SIG-M5 treated with dmso at 0.1 percent for 504 hours (cell line): Measurements from ENCODE around the gene PAFAH1B2.
A peak's percentile ranks its signal among the peaks of the same experiment; 100 is the strongest.
"Not testable (repeated sequence)": the region's sequence is repeated elsewhere in the genome, so short reads cannot be mapped to it uniquely, and the experiment has no call there.

Experiments
- DNase-seq: peaks from one replicate; lab custom pipeline; 2025; ENCODE audit not compliant: unreplicated experiment; lab: John Stamatoyannopoulos, UW

PAFAH1B2 gene

DNA sequence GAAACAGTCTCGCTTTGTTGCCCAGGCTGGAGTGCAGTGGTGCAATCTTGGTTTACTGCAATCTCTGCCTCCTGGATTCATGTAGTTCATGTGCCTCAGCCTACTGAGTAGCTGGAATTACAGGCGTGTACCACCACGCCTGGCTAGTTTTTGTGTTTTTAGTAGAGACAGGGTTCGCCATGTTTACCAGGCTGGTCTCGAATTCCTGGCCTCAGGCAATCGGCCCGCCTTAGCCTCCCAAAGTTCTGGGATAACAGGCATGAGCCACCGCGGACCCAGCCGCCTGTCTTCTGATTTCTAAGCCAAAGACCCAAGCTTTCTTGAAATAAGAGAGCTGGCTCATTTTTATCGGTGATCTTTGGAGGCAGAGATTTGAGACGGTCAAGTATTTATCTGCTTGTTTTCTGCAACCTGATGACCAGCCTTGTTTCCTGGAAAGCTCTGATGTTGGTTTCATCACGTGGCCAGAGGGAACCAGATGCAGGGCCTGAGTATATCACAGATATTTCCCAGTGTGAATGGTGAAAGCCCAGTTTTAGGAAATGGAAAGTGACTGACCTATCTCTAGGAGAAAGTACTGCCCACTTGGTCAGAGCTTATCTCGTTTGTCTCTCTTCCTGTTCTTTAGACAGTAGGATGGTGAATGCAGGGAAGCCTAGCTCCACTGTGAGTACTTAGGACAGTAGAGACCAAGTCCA, 28.8 kb downstream of the PAFAH1B2 start:
- no peak for DNase-seq

DNA sequence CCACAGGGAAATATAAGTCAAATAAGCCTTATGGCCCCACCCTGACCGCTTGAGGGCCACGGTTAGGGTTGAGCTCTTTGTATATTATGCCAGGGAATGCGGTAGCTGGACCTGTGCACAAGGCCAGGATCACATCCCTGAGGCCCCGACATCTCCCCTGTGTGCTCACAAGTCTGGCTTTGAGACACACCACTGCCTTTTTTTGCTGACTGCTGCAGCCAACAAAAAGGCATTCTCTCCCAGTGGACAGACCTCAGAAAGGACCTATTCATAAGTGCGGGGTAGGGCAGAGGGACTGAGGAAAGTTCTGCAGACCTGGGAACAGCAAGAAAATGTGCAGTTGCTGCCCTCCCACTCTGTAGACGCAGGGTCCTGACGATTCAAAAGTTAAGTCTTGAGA, 31.0 kb downstream of the PAFAH1B2 start:
- DNase-seq, result no peak

DNA sequence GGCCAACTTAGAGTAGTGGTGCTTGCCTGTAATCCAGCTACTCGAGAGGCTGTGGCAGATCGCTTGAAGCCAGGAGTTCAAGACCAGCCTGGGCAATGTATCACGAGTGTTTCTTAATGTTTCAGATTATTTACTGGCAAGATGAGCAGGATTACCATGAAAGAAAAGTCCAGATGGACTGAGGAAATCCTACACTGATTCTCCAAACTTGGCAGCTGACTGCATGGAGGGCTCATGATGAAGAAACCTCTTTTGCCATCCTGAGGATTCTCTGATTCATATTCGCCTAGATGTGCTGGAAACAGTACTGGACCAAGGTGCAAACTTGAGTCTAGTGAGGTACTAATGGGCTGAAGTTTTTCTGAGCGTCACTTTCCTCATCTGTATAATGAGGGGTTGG, 31.7 kb downstream of the PAFAH1B2 start:
- no peak for DNase-seq

DNA sequence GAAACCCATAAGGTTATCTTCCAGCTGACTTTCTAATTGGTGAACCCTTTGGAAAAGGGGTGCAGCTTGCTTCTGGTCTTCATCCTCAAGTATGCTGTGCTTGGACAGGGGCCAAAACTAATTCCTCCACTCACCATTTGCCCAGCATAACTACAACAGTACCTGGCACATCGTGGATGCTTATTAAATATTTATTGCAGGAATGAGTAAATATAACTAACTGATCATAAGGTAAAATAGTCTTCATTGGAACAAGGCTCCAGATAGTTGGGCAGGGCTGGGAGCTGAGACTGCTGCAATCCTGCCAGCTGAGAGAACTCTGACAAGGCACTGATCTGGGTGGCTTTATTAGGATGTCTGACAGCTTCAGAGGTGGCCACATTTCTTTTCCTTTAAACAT, 32.1 kb downstream of the PAFAH1B2 start:
- no peak for DNase-seq

- DNase-seq, result no peak
Observed at GRCh38 chr11:117177534-117178209, 33.6 kb downstream of the PAFAH1B2 start.

- DNase-seq, result peak; percentile 84
Observed at GRCh38 chr11:117178210-117179034, 34.3 kb downstream of the PAFAH1B2 start, which contains the start of gene SIDT2. SIDT2 (plus strand) TSS chr11:117178743; CDS start chr11:117179264, 521 bp downstream.

GRCh38 chr11:117179048-117179999, 35.2 kb downstream of the PAFAH1B2 start:
- peak; percentile 18 for DNase-seq

GRCh38 chr11:117180020-117180419, 35.9 kb downstream of the PAFAH1B2 start:
- DNase-seq, result no peak

DNA sequence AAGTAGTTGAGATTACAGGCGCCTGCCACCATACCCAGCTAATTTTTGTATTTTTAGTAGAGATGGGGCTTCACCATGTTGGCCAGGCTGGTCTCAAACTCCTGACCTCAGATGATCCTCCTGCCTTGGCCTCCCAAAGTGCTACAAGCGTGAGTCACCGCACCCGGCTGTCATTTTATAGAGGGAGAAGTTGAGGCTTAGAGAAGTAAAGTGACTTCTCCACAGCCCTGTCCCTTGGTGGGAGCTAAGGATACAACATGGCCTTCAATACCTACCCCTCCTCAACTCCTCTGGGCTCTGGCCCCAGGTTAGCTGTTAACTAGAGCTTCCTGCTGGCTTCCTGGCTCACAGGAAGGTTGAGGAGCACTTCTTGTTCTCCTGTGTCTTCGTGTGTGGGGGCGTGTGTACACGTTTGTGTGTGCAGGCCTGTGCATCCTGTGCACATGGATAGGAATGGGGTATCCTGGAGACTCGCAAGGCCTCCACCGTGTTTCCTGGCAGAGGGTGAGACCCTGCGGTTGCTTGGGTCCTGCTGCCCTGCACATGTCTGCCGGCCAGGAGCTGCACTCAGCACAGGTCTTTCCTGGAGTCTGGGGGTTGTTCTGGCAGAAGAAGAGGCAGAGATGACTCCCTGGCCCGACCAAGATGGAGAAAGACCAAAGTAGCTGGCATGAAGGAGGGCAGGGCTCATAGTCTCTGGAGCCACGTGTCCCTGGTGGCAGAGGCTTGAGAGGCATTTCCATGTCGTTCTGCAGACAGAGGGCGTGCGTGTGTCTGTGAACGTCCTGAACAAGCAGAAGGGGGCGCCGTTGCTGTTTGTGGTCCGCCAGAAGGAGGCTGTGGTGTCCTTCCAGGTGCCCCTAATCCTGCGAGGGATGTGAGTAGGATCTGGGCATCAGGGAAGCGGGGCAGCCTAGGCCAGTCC, 36.8 kb downstream of the PAFAH1B2 start:
- DNase-seq, result peak; percentile 79

DNA sequence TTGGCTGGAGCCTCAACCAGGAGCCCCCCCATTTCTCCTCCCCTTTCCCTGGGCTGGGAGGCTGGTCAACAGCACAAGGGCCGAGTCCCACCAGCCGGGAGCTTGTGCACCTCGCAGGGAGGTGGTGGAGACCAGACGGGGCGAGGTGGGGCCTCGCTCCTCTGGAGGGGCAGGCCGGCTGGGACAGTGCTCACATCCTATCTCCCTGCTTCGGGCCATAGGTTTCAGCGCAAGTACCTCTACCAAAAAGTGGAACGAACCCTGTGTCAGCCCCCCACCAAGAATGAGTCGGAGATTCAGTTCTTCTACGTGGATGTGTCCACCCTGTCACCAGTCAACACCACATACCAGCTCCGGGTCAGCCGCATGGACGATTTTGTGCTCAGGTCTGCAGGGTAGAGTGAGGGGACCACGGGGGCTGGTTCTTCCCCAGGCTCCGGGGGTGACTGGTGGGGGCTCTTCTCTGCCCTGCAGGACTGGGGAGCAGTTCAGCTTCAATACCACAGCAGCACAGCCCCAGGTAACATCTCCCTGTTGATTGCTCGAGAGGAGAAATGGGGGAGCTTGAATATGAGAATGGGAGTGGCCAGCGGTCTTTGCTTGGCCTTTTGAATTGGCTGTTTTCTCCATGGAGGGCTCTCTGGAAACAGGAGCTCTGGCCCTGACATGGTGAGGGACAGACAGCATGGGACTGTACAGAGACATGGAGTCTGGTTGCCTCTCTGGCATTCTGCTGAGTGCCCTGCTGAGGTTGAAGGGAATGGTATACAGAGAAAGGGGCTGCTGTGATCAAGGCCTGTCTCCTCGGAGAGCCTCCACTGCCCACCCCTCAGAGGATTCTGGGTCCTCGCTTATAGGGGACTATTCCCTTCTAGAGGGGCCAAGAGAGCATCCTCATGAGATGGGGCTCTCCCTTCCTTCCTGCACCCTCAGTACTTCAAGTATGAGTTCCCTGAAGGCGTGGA, 37.8 kb downstream of the PAFAH1B2 start:
- no peak for DNase-seq

GRCh38 chr11:117182551-117182935, 38.5 kb downstream of the PAFAH1B2 start:
- no peak for DNase-seq

GRCh38 chr11:117183178-117183577, 39.1 kb downstream of the PAFAH1B2 start:
- not testable (repeated sequence) for DNase-seq

DNA sequence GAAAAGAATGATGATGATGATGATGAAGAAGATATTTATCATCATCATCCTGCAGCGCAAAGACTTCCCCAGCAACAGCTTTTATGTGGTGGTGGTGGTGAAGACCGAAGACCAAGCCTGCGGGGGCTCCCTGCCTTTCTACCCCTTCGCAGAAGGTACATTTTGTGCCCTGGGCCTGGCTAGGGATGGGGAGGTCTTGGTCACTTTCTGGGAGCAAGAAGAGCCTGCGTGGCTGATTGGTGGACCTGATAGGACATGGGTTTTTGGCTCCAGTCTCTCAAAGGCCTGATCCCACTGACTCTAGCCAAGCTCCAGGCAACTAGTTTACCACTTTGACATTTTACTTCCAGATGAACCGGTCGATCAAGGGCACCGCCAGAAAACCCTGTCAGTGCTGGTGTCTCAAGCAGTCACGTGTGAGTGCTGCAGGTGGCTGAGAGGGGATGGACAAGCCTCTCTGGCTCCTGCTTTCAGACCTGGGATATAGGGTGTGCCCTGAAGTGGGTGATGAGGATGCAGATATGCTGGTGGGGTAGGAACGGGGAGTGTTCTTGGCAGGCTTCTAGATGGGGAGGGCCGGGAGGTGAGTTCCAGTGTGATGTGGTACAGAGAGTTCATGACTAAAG, 39.8 kb downstream of the PAFAH1B2 start:
- peak; percentile 15 for DNase-seq

DNA sequence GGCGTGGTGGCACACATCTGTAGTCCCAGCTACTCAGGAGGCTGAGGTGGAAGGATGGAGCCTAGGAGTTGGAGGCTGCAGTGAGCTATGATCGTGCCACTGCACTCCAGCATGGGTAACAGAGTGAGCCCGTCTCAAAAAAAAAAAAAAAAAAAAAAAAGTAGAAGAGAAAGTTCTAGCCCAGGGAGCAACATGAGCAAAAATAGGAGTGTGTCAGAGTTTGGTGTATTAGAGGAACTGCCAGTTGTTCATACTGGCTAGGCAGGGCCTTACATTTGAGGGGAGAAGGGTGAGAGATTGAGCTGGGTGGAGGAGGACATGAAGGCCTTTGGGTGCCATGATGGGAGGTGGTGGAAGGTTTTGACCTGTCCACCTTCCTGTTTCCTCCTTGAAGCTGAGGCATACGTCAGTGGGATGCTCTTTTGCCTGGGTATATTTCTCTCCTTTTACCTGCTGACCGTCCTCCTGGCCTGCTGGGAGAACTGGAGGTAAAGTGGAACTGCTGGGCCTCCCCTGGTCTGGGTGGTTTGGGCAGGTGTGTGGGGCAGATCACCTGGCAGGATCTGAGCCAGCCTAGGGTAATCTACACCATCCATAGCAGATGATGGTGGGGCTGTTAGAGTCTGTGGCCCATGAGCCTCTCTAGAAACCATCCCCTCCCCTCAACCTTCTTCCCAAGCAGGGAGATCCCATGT, 41.8 kb downstream of the PAFAH1B2 start:
- DNase-seq, result peak; percentile 61

DNA sequence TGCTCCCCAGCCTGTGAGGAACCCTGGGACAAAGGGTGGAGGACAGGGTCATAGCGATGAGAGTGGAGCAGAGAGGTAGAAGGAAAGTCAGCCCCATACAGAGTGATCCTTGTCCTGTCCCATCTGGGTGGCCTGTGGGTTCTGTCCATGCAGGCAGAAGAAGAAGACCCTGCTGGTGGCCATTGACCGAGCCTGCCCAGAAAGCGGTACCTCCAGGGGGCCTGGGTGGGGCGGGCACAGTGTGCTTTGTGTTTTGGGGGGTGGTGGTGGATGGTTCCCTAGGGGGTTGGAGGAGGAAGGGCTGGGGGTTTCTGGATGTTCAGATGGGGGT, 42.3 kb downstream of the PAFAH1B2 start:
- no peak for DNase-seq

DNA sequence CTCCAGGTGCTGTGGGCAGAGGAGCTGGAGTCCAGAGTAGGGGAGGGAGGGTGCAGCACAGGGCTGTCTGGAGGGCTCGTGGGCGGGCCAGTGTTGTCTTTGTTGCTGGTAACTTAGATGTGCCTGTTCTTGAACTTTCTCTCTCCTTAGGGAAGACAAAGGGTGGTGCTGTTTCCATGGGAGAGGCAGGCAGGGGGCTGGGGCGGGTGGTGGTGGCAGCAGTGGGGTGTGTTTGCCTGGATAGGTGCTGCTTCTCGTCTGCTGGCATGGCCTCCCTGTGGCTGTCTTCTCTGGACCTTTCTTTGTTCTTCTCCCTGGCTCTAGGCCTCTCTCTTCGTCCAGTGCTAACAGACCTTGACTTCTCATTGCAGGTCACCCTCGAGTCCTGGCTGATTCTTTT, 42.9 kb downstream of the PAFAH1B2 start:
- no peak for DNase-seq

DNA sequence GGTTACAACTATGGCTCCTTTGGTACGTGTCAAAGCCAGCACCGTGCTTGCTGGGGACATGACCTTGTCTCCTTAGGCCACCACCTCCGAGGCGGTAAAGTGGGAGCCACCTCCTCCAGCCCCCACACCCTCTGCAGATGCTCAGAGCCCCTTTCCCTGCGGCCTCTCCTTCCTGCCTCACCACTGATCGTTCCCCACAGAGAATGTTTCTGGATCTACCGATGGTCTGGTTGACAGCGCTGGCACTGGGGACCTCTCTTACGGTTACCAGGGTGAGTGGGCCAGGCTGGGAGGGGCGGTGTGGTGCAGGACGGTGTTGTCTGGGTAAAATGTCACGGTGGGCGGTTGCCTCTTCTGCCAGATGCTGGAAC, 43.3 kb downstream of the PAFAH1B2 start:
- DNase-seq, result no peak
